Ishikawa (cell line): ENCODE results near the gene HHAT.

ENCODE experiments used
- CEBPB ChIP-seq: IDR thresholded peaks from 2 replicates; pipeline ENCODE4 v1.6.1; 2012
- CREB1 ChIP-seq: IDR thresholded peaks from 2 replicates; pipeline ENCODE4 v1.6.1; 2012; ENCODE audit warnings: low read depth
- EGR1 ChIP-seq: IDR thresholded peaks from 2 replicates; pipeline ENCODE4 v1.6.1; 2012
- EP300 ChIP-seq: IDR thresholded peaks from 2 replicates; pipeline ENCODE4 v1.6.1; 2012; ENCODE audit warnings: borderline replicate concordance
- FOXM1 ChIP-seq: IDR thresholded peaks from 2 replicates; pipeline ENCODE4 v1.6.1; 2012; ENCODE audit warnings: low read depth, borderline replicate concordance
- MAX ChIP-seq: IDR thresholded peaks from 2 replicates; pipeline ENCODE4 v1.6.1; 2012
- NFIC ChIP-seq: IDR thresholded peaks from 2 replicates; pipeline ENCODE4 v1.6.1; 2012
- RAD21 ChIP-seq: IDR thresholded peaks from 2 replicates; pipeline ENCODE4 v1.6.1; 2012; ENCODE audit warnings: low read depth
- REST ChIP-seq: IDR thresholded peaks from 2 replicates; pipeline ENCODE4 v1.6.1; 2012; ENCODE audit warnings: low read depth, mild to moderate bottlenecking
- TAF1 ChIP-seq: IDR thresholded peaks from 2 replicates; pipeline ENCODE4 v1.6.1; 2012; ENCODE audit warnings: low read depth, mild to moderate bottlenecking
- TCF12 ChIP-seq: IDR thresholded peaks from 2 replicates; pipeline ENCODE4 v1.6.1; 2012; ENCODE audit warnings: low read depth
- TEAD4 ChIP-seq: IDR thresholded peaks from 2 replicates; pipeline ENCODE4 v1.6.1; 2012
- USF1 ChIP-seq: IDR thresholded peaks from 2 replicates; pipeline ENCODE4 v1.6.1; 2012
- YY1 ChIP-seq: IDR thresholded peaks from 2 replicates; pipeline ENCODE4 v1.6.1; 2012; ENCODE audit warnings: low read depth
- ZBTB7A ChIP-seq: IDR thresholded peaks from 2 replicates; pipeline ENCODE4 v1.6.1; 2012; ENCODE audit warnings: low read depth

The HHAT gene

GRCh38 chr1:210540288-210540687, 211.6 kb downstream of the HHAT start:
- no peak for TF ChIP-seq REST
- TF ChIP-seq USF1 = no peak
- no peak for TF ChIP-seq NFIC
- TF ChIP-seq RAD21 = no peak
- no peak for TF ChIP-seq CEBPB
- TF ChIP-seq FOXM1 = no peak
- no peak for TF ChIP-seq TCF12
- TF ChIP-seq EP300 = no peak
- TF ChIP-seq EGR1 = no peak

DNA sequence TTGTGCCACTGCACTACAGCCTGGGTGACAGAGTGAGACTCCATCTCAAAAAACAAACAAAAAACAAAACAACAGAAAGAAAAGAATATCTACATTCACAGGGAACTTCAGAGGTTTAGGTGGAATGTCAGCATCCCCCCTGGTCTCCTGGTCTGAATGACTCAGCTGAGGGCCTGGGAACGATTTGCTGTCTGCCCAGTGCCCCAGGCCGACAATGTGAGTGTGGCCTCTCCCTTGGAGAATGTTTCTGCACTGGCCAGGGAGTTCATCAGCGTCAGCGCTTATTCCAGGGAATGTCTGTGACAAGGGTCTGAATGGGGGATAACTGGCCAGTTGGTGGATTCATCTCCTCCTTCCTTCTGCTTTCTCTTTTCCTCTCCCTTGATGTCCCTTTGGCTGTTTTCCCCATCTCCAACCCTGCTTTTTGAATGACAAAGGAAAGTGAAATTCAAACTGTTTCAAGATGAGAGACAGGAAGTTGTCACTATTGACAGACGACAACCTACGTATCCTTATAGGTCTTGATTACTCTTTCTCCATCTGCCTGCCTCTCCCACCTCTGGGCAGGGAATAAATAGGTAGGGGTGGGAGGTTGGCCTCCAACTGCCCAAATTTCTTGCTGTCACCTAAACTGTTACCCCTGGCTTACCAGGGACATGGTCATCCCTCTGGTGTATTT, 213.1 kb downstream of the HHAT start:
- TF ChIP-seq YY1 (no peak), CEBPB (no peak), TCF12 (no peak), RAD21 (no peak), NFIC (no peak), TEAD4 (no peak), ZBTB7A (no peak), CREB1 (no peak), REST (no peak), EGR1 (no peak), EP300 (no peak), TAF1 (no peak), MAX (no peak), FOXM1 (no peak), USF1 (no peak)

- TF ChIP-seq YY1 (no peak), EP300 (no peak), TEAD4 (no peak), RAD21 (no peak), CREB1 (no peak), ZBTB7A (no peak), TAF1 (no peak), TCF12 (no peak), REST (no peak), FOXM1 (no peak), NFIC (no peak)
Observed at GRCh38 chr1:210551899-210552298, 223.2 kb downstream of the HHAT start.

DNA sequence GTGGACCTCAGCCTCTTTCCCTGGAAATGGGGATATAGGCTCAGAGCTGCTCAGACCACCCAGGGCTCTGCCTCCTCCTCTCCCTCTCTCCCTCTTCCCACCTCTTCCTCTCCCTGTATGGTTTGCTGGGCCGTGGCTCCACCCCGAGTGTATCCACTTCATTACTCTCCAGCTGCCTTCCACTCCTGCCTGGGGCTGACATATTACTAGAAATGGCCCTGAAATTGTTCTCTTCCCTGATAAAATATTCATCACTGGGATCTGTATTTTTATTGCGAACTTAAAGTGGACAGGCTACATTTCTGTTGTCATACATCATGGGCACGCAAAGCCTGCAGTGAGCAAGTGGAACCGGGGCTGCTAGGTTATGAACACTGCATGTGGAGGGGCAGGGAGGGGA, 225.0 kb downstream of the HHAT start:
- TF ChIP-seq CEBPB (no peak), CREB1 (no peak), ZBTB7A (no peak), USF1 (no peak), REST (no peak), RAD21 (no peak)
